HG02981 (cell line): Measurements from ENCODE around the gene C21orf58.
A peak's percentile ranks its signal among the peaks of the same experiment; 100 is the strongest.

Source experiments
- ATAC-seq: cut with Tn5 transposase; IDR thresholded peaks from one replicate; pipeline ENCODE4 v1.9.1; 2021; ENCODE audit warnings: mild to moderate bottlenecking, moderate library complexity; ENCODE audit not compliant: unreplicated experiment

C21orf58 gene

DNA sequence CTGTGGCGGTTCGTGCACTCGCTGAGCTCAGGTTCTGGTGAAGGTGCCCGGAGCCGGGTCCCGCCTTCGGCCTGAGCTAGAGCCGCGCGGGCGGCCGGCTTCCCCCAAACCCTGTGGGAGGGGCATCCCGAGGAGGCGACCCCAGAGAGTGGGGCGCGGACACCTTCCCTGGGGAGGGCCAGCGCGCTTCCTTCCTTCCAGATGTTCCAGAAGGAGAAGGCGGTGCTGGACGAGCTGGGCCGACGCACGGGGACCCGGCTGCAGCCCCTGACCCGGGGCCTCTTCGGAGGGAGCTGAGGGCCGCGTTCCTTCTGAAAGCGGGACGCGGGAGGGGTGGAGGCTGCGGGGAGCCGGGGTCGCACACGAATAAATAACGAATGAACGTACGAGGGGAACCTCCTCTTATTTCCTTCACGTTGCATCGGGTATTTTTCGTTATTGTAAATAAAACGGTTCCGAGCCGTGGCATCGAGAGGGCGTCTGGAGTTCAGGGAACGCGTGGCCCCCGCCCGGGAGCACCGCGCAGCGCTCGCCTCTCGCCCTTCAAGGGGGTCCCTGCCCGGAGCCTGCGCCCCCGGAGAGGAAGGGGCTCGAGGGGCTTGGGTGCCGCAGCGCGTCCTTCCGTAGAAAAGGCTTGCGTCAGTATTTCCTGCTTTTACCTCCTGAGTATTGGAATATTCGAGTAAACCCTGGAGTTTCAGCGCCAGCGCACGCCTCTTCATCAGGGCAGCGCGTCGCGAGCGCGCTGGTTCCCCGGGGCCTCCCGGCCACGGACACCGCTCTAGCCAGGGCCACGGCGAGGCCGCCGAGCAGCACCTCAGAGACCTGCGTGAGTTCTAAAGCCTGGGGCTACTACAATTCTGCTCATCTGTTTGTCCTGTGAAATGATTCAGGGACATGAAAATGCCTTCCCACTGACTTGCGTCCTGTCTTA is 26.1 kb downstream of the C21orf58 start:
- no peak for ATAC-seq

GRCh38 chr21:46295996-46296752 is 27.5 kb downstream of the C21orf58 start:
- no peak for ATAC-seq

GRCh38 chr21:46295177-46295770 is 28.4 kb downstream of the C21orf58 start:
- no peak for ATAC-seq

GRCh38 chr21:46294647-46295176 is 29.0 kb downstream of the C21orf58 start:
- no peak for ATAC-seq

DNA sequence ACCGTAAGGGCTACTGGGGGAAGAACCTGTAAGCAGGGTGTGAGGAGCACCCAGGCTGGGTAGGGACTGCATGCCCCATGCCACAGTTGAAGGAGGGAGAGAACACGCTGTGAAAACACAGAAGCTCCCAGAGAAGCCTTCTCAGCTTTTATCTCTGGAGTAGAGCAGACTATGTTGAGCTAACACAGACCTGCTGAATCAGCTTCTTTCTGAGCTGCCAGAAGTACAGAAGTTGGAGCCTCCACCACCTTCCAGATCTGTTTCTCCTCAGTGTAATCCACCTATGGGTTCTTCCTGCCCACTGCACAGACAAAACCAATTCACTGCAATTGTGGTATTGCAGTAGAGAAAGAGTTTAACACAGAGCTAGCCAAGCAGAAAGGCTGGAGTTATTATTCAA is 32.1 kb downstream of the C21orf58 start:
- no peak for ATAC-seq

- ATAC-seq: no peak
Observed at GRCh38 chr21:46289655-46290179, 34.0 kb downstream of the C21orf58 start.

- no peak for ATAC-seq
Observed at GRCh38 chr21:46287541-46287940, 36.1 kb downstream of the C21orf58 start.

DNA sequence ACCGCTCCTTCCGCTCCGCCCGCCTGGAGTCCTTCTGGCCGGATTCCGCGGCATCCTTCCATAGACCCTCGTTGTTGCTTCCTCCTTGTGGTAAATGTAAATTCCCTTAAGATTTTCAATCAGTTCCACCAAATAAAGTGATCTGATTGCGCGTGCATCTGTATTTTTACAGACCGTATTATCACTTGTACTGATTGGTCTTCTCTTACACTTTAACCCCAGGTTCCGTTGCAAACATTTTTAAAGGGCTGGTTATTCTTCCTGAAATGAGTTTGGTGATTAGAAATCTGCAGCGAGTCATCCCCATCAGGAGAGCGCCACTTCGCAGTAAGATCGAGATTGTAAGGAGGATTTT is 37.0 kb downstream of the C21orf58 start:
- ATAC-seq: no peak

GRCh38 chr21:46285761-46286647 is 37.7 kb downstream of the C21orf58 start, which contains the start of gene YBEY:
TSS of gene YBEY (plus strand) at chr21:46286342. CDS start at chr21:46286914, 572 bp downstream.
- peak; percentile 76 for ATAC-seq

DNA sequence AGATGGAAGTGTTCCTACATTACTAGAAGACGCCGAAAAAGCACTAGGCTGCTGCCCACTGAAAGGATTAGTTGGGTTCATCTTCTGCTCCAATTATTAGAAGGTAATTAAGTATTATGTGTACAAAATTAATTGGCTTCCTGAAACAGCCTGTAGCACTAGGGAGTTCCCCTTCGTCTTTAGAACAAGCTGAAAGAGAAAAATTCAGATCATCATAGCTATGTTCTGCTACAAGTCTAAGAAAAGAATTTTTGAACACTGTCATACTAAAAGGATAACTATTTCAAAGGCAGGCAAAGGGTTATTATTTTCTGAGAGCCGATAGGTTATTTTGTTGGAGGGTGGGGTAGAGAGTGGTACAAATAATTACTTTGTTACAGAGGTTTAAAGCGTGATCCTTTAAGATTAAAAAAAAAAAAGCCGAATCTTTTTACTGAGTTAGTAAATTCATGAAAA is 38.4 kb downstream of the C21orf58 start, which contains the start of gene MCM3AP:
Gene MCM3AP (minus strand): TSS at position 406 of the 456 bp plus-strand sequence. CDS start 325 bp downstream, at position 81.
- no peak for ATAC-seq

- ATAC-seq: no peak
Observed at GRCh38 chr21:46284733-46285132, 38.9 kb downstream of the C21orf58 start.

GRCh38 chr21:46284077-46284644 is 39.5 kb downstream of the C21orf58 start:
- no peak for ATAC-seq

GRCh38 chr21:46274797-46275390 is 48.8 kb downstream of the C21orf58 start:
- ATAC-seq: no peak

GRCh38 chr21:46273341-46273740 is 50.3 kb downstream of the C21orf58 start:
- ATAC-seq: no peak

- ATAC-seq: no peak
Observed at GRCh38 chr21:46269466-46269865, 54.2 kb downstream of the C21orf58 start.

- ATAC-seq: no peak
Observed at GRCh38 chr21:46268371-46268770, 55.3 kb downstream of the C21orf58 start.

- ATAC-seq: no peak
Observed at GRCh38 chr21:46266946-46267345, 56.7 kb downstream of the C21orf58 start.

- ATAC-seq: no peak
Observed at GRCh38 chr21:46265736-46266525, 57.7 kb downstream of the C21orf58 start.
